Measurements from ENCODE around the gene GALNS. TPM values are rescaled to one million over a fixed set of nuclear protein-coding genes. Genes with fewer than 3 reads are reported as not detected.

The GALNS gene
- total and polyA plus RNA-seq, 2 of the 8 experiments (the other 6 are each of a cell fraction or from before 2014, with no cell fraction given): 8.9 to 17.8 TPM

DNA sequence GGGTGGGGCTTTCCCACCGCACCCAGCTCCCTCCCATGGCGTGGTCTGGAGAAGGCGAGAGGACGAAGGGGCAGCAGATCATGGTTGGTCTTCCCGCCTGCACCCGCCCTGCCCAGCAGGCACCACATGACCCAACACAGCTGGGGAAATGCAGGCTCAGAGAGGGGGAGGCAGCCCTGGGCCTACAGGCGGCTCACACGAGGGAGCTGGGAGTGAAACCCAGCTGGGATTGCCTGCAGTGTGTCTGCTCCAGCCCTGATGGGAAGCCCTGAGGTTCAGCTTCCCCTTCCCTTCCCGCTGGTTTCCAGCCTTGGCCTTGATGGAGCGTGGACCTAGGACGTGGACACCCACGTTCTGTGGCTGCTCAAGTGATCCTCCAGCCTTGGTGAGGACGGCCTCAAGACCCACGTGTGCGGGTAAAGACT, 29.7 kb upstream of the GALNS start:
- Histone ChIP-seq H3K23me2 (ENCODE audit: low read depth, low read length) (no peaks in the 10 kb centered on the region; the same call in 1 of the 2 replicates), H4K20me1 (replicated peaks in 1 of 2; ENCODE audit: control insufficient read depth in 1 of 2, insufficient read depth in 2 of 2, low read length in 2 of 2) (peaks cover 0 to 4% of the 10 kb centered on the region in 2 experiments)
- 86% methylated on average over 13 of the region's 15 CpGs; no CpG with 5 or more reads in 1 of the 2 experiments for WGBS, 2 experiments (ENCODE audit: extremely low coverage in 1 of 2, insufficient coverage in 1 of 2, insufficient read length in 1 of 2, insufficient replicate concordance in 2 of 2, low coverage in 1 of 2, low lambda C conversion rate in 2 of 2, missing lambda C conversion rate in 1 of 2)
- TF ChIP-seq NANOG (IDR thresholded peaks at IDR 0.05; ENCODE audit: insufficient read depth, low read depth, low read length, poor library complexity, severe bottlenecking): no peak
- TF ChIP-seq TBP (IDR thresholded peaks at IDR 0.05; ENCODE audit: low read depth, low read length): no peak
- no peak for TF ChIP-seq SIRT6 (IDR thresholded peaks at IDR 0.05; ENCODE audit: low read length)
- no peak for TF ChIP-seq TAF7 (optimal IDR thresholded peaks at IDR 0.05; ENCODE audit: borderline replicate concordance, low read depth, low read length)
- no peak for TF ChIP-seq HDAC6 (IDR thresholded peaks at IDR 0.05; ENCODE audit: low read depth, low read length)
- no peak for TF ChIP-seq SRF (IDR thresholded peaks at IDR 0.05; ENCODE audit: low read depth, low read length)
- TF ChIP-seq CBX5 (IDR thresholded peaks at IDR 0.05; ENCODE audit: low read depth, low read length): no peak
- no peak; the same call in 1 of the 2 replicates for TF ChIP-seq EGR1 (IDR thresholded peaks at IDR 0.05; ENCODE audit: borderline replicate concordance, low read depth, low read length)
- TF ChIP-seq POU5F1 (IDR thresholded peaks at IDR 0.05; ENCODE audit: low read depth, low read length): no peak
- no peak for TF ChIP-seq SP2 (IDR thresholded peaks at IDR 0.05; ENCODE audit: low read length)
- TF ChIP-seq SP1 (IDR thresholded peaks at IDR 0.05; ENCODE audit: low read depth, low read length): no peak
- TF ChIP-seq CTBP2 (IDR thresholded peaks at IDR 0.05; ENCODE audit: borderline replicate concordance, insufficient read depth, insufficient read length, low read length): no peak
- no peak for TF ChIP-seq KDM4A (IDR thresholded peaks at IDR 0.05; ENCODE audit: low read depth, low read length, severe bottlenecking)

More for the DNA sequence above, 29.7 kb upstream of the GALNS start:
- no peak overlapping the region for H2AFZ ChIP-seq (ENCODE audit: low read length)
- no peak overlapping the region for H4K5ac ChIP-seq (ENCODE audit: insufficient read length, low read depth, low read length)
- H3K4me3 ChIP-seq (ENCODE audit: extremely low read depth in 1 of 4, insufficient read depth in 2 of 4, low read depth in 3 of 4, low read length in 4 of 4): no peak overlapping the region
- no peak overlapping the region for H3K27ac ChIP-seq (ENCODE audit: low read depth, low read length)
- H3K4me2 ChIP-seq (ENCODE audit: insufficient read depth in 1 of 2, low read depth in 2 of 2, low read length in 2 of 2): no peak overlapping the region
- peaks cover 0 to 2% (median under 1%) of the 10 kb centered on the region in 4 experiments; a peak in 2 of 7 replicates for H3K27me3 ChIP-seq (replicated peaks in 1 of 4; ENCODE audit: control insufficient read depth in 3 of 4, extremely low read depth in 1 of 4, insufficient read depth in 3 of 4, low read length in 3 of 4)
- ChIA-PET CTCF (ENCODE audit: partially characterized antibody) (interaction anchor here (1.2 to 2.1 kb wide), 3 partner anchors 19 to 149 kb away, joined by 3 to 8 read pairs (median 4); partner anchors contain the start of genes GALNS and TRAPPC2L), POLR2A (ENCODE audit: partially characterized antibody) (interaction anchor here (0.9 kb wide), 1 partner anchor 76 kb away, joined by 5 read pairs; no protein-coding TSS in a partner anchor)
- no peak overlapping the region for H3K14ac ChIP-seq (ENCODE audit: insufficient read length)
- FAIRE-seq (no peak), DNase-seq (ENCODE audit: low read depth in 1 of 2, low spot score in 2 of 2) (no peak)
- H4K91ac ChIP-seq (replicated peaks; ENCODE audit: insufficient read length, low read length): no peak overlapping the region
- H3K18ac ChIP-seq (ENCODE audit: extremely low read depth, low read length): no peak overlapping the region
- H3K36me3 ChIP-seq (ENCODE audit: control insufficient read depth in 2 of 4, insufficient read depth in 4 of 4, low read length in 3 of 4): no peaks in the 10 kb centered on the region
- H3K79me1 ChIP-seq (ENCODE audit: low read depth, low read length): no peaks in the 10 kb centered on the region; the same call in 1 of the 2 replicates
- H2BK120ac ChIP-seq (replicated peaks; ENCODE audit: low read depth, low read length): no peak overlapping the region
- H2BK12ac ChIP-seq (ENCODE audit: low read depth, low read length): no peak overlapping the region; the same call in 1 of the 2 replicates
- no peak overlapping the region; the same call in 1 of the 2 replicates for H4K8ac ChIP-seq (ENCODE audit: extremely low read depth, insufficient read depth, low read length)
- no peaks in the 10 kb centered on the region for H3K79me2 ChIP-seq (ENCODE audit: control insufficient read depth in 1 of 2, insufficient read depth in 2 of 2, low read length in 2 of 2)
- H2BK5ac ChIP-seq (ENCODE audit: low read depth, low read length): no peak overlapping the region
- no peak overlapping the region for H3K4ac ChIP-seq (replicated peaks; ENCODE audit: insufficient read length, low read depth, low read length)
- H3K9ac ChIP-seq (replicated peaks in 1 of 4; ENCODE audit: extremely low read depth in 1 of 4, low read depth in 3 of 4, low read length in 3 of 4): no peak overlapping the region
- no peak overlapping the region for H3K56ac ChIP-seq (replicated peaks; ENCODE audit: insufficient read length, low read depth, low read length)
- no peak overlapping the region for H3K23ac ChIP-seq (ENCODE audit: insufficient read length)
- peaks cover 0 to 4% (median 0%) of the 10 kb centered on the region in 4 experiments; a peak in 2 of 7 replicates for H3K4me1 ChIP-seq (replicated peaks in 1 of 4; ENCODE audit: control insufficient read depth in 3 of 4, insufficient read depth in 4 of 4, low read length in 3 of 4)
- no peak overlapping the region for H2AK5ac ChIP-seq (ENCODE audit: low read depth, low read length)
- no peaks in the 10 kb centered on the region for H3K9me3 ChIP-seq (ENCODE audit: insufficient read depth in 2 of 2, low read depth in 1 of 2, low read length in 1 of 2)
- H2BK20ac ChIP-seq (ENCODE audit: low read length): no peak overlapping the region
- 0 out of 2 replicates have a peak overlapping the region, but pooled peaks have one; percentile 46 for H2BK15ac ChIP-seq (ENCODE audit: low read length)
